GM12878 (cell line): ENCODE measurements around the gene MCEMP1. TPM values are rescaled to one million over a fixed set of nuclear protein-coding genes. Genes with fewer than 3 reads are reported as not detected.

Source experiments
- BCLAF1 ChIP-seq: fragments of 450-650 bp; IDR thresholded peaks from 2 replicates; pipeline ENCODE4 v1.6.1; 2017; ENCODE audit warnings: antibody characterized with exemption, mild to moderate bottlenecking, moderate library complexity
- CEBPB ChIP-seq, 2 experiments: fragments of 150-350 bp in 1 of 2; IDR thresholded peaks; 2 replicates each; pipeline ENCODE4 v1.6.1; 2012 to 2014; ENCODE audit warnings: low read depth in 2 of 2, low read length in 2 of 2, borderline replicate concordance in 1 of 2, inconsistent platforms in 1 of 2
- CHD2 ChIP-seq: IDR thresholded peaks from 2 replicates; pipeline ENCODE4 v1.6.1; 2011; ENCODE audit warnings: low read depth, low read length, improper control_type of control experiment, borderline replicate concordance
- DPF2 ChIP-seq: fragments of 450-650 bp; IDR thresholded peaks from 2 replicates; pipeline ENCODE4 v1.6.1; 2017; ENCODE audit warnings: mild to moderate bottlenecking
- EED ChIP-seq: sonication (generic); IDR thresholded peaks from 2 replicates; pipeline ENCODE4 v1.6.1; 2016; ENCODE audit warnings: antibody characterized with exemption, low read depth
- FOS ChIP-seq: IDR thresholded peaks from 3 replicates; pipeline ENCODE4 v1.6.1; 2011; ENCODE audit warnings: borderline replicate concordance; ENCODE audit not compliant: insufficient read length; ENCODE audit errors: extremely low read depth
- FOXM1 ChIP-seq: IDR thresholded peaks from 2 replicates; pipeline ENCODE4 v1.6.1; 2012; ENCODE audit warnings: low read depth, mild to moderate bottlenecking, inconsistent platforms, low read length, moderate library complexity
- HDAC6 ChIP-seq: fragments of 200-600 bp; sonication (generic); IDR thresholded peaks from one replicate; pipeline ENCODE4 v1.8.0; 2017; ENCODE audit warnings: antibody characterized with exemption; ENCODE audit not compliant: unreplicated experiment
- MAX ChIP-seq: IDR thresholded peaks from 2 replicates; pipeline ENCODE4 v1.6.1; 2012; ENCODE audit warnings: low read depth, low read length, improper control_type of control experiment
- MEF2A ChIP-seq: IDR thresholded peaks from 2 replicates; pipeline ENCODE4 v1.6.1; 2011; ENCODE audit warnings: low read depth, mild to moderate bottlenecking, low read length, moderate library complexity; ENCODE audit not compliant: insufficient read depth
- PKNOX1 ChIP-seq: fragments of 450-650 bp; IDR thresholded peaks from 2 replicates; pipeline ENCODE4 v1.6.1; 2016; ENCODE audit warnings: mild to moderate bottlenecking
- RAD51 ChIP-seq: fragments of 450-650 bp; IDR thresholded peaks from 2 replicates; pipeline ENCODE4 v1.6.1; 2016; ENCODE audit warnings: moderate library complexity, mild to moderate bottlenecking, inconsistent platforms
- RCOR1 ChIP-seq: conservative IDR thresholded peaks from 2 replicates; pipeline ENCODE4 v1.6.1; 2012; ENCODE audit warnings: low read depth, low read length, improper control_type of control experiment
- SIX5 ChIP-seq: IDR thresholded peaks from 2 replicates; pipeline ENCODE4 v1.6.1; 2011; ENCODE audit warnings: mild to moderate bottlenecking, low read depth, low read length, moderate library complexity; ENCODE audit not compliant: severe bottlenecking
- TCF3 ChIP-seq: IDR thresholded peaks from 2 replicates; pipeline ENCODE4 v1.6.1; 2012; ENCODE audit warnings: low read depth, mild to moderate bottlenecking, low read length, borderline replicate concordance; ENCODE audit not compliant: insufficient read depth
- ZNF384 ChIP-seq: IDR thresholded peaks from 2 replicates; pipeline ENCODE4 v1.6.1; 2012; ENCODE audit warnings: low read depth, mild to moderate bottlenecking, low read length, improper control_type of control experiment, borderline replicate concordance
- polyA plus RNA-seq, 11 experiments: library from polyadenylated mRNA; depleted of rRNA in 4 of 11; unstranded in 6 of 11; stranded (reverse) in 5 of 11; fragments of >200 nt; fragmentation: Nextera tagmentation in 4 of 11; fragmentation: Illumina TruSeq in 1 of 11; extraction: Ambion mirVana in 4 of 11; extraction: Trizol in 1 of 11; gene quantifications; 1 replicate in 1 of 11; 2 replicates in 10 of 11; pipeline versions ENCODE4 v1.2.1 to v1.2.3, GENCODE V29; 2011 to 2016; ENCODE audit warnings: inconsistent platforms in 2 of 11, missing spikeins in 2 of 11, low read depth in 1 of 11
- total RNA-seq, 4 experiments: library from RNA; depleted of rRNA in 3 of 4; stranded (reverse); fragments of >200 nt in 3 of 4; fragmentation: Illumina TruSeq in 1 of 4; extraction: Trizol in 1 of 4; gene quantifications; 2 replicates each; pipeline versions ENCODE4 v1.2.1 to v1.2.3, GENCODE V29; 2013 to 2021
- TF ChIP-seq, protein P1 (sequence below): IDR thresholded peaks from 2 replicates; pipeline ENCODE4 v1.6.1; 2011; ENCODE audit warnings: low read depth, low read length, improper control_type of control experiment, borderline replicate concordance
- TF ChIP-seq, protein P2 (sequence below): fragments of 450-650 bp; IDR thresholded peaks from 2 replicates; pipeline ENCODE4 v1.6.1; 2017; ENCODE audit warnings: mild to moderate bottlenecking, moderate library complexity

Gene MCEMP1
- total and polyA plus RNA-seq, 10 of the 15 experiments (the other 5 are each of a cell fraction or from before 2014, with no cell fraction given): 0.08 to 0.55 (median 0.26) TPM; not detected in 1

- no peak for TF ChIP-seq BCLAF1
- TF ChIP-seq RCOR1: peak; percentile 86; the same call in 1 of the 2 replicates
- peak; percentile 92 for TF ChIP-seq MEF2A
- TF ChIP-seq CEBPB (IDR thresholded peaks at IDR 0.05; ENCODE audit: borderline replicate concordance in 1 of 2, low read depth in 2 of 2, low read length in 2 of 2): no peak
- TF ChIP-seq TCF3: peak; percentile 97
- no peak for TF ChIP-seq HDAC6
- no peak for TF ChIP-seq ZNF384
- no peak for TF ChIP-seq RAD51
- no peak for TF ChIP-seq SIX5
- no peak for TF ChIP-seq FOS
- TF ChIP-seq, protein P1, sequence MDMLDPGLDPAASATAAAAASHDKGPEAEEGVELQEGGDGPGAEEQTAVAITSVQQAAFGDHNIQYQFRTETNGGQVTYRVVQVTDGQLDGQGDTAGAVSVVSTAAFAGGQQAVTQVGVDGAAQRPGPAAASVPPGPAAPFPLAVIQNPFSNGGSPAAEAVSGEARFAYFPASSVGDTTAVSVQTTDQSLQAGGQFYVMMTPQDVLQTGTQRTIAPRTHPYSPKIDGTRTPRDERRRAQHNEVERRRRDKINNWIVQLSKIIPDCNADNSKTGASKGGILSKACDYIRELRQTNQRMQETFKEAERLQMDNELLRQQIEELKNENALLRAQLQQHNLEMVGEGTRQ: no peak; the same call in 1 of the 2 replicates
- no peak; the same call in 1 of the 2 replicates for TF ChIP-seq MAX
- TF ChIP-seq PKNOX1: peak; percentile 83
- TF ChIP-seq, protein P2, sequence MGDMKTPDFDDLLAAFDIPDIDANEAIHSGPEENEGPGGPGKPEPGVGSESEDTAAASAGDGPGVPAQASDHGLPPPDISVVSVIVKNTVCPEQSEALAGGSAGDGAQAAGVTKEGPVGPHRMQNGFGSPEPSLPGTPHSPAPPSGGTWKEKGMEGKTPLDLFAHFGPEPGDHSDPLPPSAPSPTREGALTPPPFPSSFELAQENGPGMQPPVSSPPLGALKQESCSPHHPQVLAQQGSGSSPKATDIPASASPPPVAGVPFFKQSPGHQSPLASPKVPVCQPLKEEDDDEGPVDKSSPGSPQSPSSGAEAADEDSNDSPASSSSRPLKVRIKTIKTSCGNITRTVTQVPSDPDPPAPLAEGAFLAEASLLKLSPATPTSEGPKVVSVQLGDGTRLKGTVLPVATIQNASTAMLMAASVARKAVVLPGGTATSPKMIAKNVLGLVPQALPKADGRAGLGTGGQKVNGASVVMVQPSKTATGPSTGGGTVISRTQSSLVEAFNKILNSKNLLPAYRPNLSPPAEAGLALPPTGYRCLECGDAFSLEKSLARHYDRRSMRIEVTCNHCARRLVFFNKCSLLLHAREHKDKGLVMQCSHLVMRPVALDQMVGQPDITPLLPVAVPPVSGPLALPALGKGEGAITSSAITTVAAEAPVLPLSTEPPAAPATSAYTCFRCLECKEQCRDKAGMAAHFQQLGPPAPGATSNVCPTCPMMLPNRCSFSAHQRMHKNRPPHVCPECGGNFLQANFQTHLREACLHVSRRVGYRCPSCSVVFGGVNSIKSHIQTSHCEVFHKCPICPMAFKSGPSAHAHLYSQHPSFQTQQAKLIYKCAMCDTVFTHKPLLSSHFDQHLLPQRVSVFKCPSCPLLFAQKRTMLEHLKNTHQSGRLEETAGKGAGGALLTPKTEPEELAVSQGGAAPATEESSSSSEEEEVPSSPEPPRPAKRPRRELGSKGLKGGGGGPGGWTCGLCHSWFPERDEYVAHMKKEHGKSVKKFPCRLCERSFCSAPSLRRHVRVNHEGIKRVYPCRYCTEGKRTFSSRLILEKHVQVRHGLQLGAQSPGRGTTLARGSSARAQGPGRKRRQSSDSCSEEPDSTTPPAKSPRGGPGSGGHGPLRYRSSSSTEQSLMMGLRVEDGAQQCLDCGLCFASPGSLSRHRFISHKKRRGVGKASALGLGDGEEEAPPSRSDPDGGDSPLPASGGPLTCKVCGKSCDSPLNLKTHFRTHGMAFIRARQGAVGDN: peak; percentile 79
- peak; percentile 79 for TF ChIP-seq EED
- TF ChIP-seq FOXM1: peak; percentile 88
- TF ChIP-seq DPF2: no peak; the same call in none of the 2 replicates
- peak; percentile 64 for TF ChIP-seq CHD2
Observed at GRCh38 chr19:7701654-7702457, 25.0 kb downstream of the MCEMP1 start, which contains the start of gene FCER2 (continued).
